Stimulated activated CD4-positive, alpha-beta T cell treated with anti-CD3 and anti-CD28 coated beads, Interleukin-1b, Interleukin-23, amount 100 ng/mL, for 1 hour (primary cell): Measurements from ENCODE around the gene RGS13.
"Not testable (repeated sequence)": the region's sequence is repeated elsewhere in the genome, so short reads cannot be mapped to it uniquely, and the experiment has no call there.

ENCODE experiments used
- DNase-seq, 2 donors: peaks; one replicate each; pipeline ENCODE4 v3.0.0-alpha.2; 2020; ENCODE audit warnings: low read depth in 2 of 2

Gene RGS13

GRCh38 chr1:192678099-192678498, 42.2 kb downstream of the RGS13 start:
- DNase-seq: no peak

- DNase-seq: no peak
Observed at GRCh38 chr1:192682335-192682734, 46.4 kb downstream of the RGS13 start.

DNA sequence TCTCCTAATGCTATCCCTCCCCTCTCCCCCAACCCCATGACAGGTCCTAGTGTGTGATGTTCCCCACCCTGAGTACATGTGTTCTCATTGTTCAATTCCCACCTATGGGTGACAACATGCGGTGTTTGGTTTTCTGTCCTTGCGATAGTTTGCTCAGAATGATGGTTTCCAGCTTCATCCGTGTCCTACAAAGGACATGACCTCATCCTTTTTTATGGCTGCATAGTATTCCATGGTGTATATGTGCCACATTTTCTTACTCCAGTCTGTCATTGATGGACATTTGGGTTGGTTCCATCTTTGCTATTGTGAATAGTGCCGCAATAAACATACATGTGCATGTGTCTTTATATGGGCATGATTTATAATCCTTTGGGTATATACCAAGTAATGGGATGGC, 47.1 kb downstream of the RGS13 start:
- DNase-seq: not testable (repeated sequence)

DNA sequence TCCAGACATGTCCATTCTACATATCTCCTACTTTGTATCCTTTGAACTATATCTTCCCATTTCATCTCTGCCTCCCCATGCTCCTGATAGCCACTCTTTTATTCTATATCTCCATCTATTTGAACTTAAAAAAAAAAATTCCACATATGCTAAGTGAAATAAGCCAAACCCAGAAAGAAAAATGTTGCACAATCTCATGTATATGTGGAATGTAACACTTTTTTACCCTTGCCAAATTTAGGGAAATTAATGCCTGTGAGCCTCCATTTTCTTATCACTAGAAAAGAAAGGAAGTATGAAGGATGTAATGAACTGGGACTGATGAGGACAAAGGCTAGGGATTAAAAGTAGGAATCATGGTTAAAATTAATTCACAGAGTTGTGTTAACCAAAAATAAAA, 53.5 kb downstream of the RGS13 start:
- DNase-seq: no peak

DNA sequence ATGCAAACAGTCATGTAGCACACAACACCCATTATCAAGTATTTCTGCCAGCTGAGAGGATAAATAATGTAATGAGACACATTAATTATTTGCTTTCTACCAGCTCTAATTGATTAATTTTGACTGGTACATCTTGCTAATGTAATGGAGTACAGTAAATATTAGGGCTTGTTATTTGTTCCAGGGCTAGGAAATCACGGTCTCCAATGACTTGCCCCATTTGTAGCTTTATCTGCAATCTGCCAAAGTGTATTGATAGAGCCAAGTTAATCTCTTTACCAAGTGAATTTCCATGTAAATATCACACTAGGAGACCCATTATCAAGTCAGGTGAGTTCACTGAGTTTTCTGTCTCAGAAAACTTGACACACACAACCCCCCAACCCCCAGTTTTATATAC, 55.1 kb downstream of the RGS13 start:
- no peak for DNase-seq

DNA sequence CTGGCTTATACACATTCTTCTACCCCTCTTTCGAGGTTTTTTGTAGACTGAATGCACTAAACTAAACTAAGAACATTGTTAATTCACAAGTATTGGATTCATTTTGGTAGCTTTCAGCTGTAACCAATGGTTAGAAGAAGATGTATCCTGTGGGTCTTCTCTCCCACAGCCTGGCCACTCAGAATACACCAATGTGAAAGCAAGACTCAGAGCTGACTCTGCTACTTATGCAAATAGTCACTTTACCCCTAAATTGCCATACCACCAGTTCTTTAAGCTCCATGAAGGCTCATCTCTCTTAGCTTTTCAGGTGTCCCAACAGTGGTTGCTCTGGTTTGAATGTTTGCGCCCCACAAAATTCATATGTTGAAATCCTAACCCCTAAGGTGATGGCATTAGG, 60.1 kb downstream of the RGS13 start:
- DNase-seq: no peak

DNA sequence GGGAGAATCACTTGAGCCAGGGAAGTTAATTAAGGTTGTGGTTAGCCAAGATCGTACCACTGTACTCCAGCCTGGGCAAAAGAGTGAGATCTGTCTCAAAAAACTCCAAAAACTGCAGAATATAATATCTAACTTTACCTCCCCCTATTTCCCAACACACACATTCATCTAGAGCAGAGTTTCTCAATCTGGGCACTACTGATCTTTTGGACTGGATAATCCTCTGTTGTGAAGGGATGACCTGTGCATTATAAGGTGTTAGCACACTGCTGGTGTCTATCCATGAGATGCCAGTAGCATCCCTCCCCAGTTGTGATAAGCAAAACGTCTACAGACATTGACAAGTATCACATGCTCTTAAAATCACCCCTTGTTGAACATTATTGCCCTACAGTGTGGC, 61.8 kb downstream of the RGS13 start:
- no peak for DNase-seq

- DNase-seq: no peak
Observed at GRCh38 chr1:192698731-192699130, 62.8 kb downstream of the RGS13 start.

DNA sequence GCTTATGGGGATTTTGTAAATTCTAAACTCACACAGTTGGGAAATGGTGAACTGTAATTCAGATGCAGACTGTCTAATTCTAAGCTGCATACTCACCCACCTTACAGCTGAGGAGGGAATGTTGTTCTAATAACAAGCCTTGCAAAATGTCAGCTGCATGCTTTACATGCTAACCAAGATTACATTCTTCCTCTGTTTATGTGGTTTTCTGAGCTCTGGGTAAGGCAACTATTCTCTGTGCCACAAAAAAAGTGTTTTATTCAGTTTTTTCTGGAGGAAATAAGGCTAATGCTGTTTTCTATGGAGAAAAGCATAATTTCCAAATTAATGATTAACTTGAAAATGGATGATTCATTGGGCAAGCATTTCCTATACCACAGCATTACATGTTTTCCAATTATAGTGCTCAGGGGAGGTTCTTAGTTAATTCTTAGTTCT, 64.9 kb downstream of the RGS13 start:
- no peak for DNase-seq

DNA sequence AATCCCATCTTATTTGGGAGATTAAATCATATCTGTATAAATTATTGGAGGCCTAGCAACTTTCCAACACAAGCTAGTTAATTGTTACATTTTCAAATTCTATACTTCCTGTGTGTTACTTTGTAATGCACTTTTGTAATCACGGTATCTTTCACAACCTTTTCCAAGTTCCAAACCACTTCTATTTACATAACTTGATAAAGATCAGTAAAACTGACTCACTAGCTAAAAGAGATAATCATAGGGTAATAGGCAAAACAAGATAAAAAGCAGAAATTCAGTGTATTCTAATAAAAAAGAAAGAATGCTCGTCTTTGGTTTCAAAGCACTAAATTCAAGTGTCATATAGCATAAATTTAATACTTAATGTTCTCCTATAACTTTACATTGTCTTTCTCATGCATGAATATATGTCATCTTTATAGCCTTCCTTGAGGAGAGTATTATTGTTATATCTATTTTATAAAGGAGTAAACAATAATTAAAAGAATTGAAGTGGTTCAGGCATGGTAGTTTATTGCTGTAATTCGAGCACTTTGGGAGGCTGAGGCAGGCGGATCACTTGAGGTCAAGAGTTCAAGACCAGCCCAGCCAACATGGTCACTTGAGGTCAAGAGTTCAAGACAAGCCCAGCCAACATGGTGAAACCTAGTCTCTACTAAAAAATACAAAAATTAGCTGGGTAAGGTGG, 66.4 kb downstream of the RGS13 start:
- no peak for DNase-seq

DNA sequence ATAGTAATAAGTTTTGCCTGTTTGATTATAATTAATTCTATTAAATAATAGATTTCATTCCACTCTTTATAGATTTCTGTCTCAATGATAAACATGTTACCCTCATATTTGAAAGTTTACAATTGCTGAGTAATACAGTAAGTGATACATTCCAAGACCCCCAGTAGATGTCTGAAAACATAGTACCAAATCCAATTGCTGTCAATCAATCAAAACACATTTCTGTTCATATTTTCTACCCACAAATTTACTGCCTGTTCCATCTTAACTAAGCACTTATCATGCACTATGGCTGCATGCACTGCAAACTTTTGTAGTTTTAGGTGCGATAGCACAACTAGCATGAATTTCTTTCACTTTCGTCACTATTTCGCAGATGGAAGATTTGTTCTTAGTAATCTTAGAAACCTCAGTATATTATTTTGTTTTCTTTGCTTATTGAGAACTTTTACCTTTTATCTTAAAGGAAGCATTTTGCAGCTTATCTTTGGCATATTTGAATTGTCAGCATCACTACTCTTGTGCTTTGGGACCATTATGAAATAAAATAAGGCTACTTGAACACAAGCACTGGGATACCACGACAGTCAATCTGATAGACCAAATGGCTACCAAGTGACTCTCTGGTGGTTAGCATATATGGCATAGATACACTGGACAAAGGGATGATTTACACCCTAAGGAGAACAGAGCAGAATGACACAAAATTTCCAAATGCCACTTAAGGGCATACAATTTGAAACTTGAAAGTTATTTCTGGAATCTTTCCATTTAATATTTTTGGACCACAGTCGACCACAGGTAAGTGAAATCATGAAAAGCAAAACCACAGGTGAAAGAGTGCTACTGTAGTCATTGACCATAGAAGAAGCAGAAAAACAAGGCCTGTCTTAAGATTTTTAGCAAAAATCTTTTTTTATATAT, 67.6 kb downstream of the RGS13 start:
- DNase-seq: no peak

GRCh38 chr1:192705510-192705909, 69.6 kb downstream of the RGS13 start:
- no peak for DNase-seq

- DNase-seq: no peak
Observed at GRCh38 chr1:192706936-192707335, 71.0 kb downstream of the RGS13 start.

GRCh38 chr1:192707978-192708547, 72.1 kb downstream of the RGS13 start:
- DNase-seq: no peak

DNA sequence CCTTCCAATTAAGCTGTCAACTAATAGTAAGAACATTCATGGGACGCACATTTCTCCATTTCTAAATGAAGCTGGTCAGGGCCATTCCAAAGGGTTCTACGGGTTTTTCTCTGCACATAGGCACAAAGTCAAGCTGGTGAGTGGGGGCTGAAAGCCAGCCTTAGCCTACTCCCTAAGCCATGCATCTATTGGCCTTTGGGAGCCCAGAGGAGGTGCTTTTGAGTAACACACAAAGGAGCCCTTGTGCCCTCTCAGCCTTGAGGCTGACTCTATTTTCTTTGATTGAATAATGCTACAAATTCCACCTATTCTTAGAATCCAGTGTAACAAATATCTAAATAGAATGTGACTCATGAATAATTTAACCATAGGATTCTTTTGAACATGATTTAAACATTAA, 73.6 kb downstream of the RGS13 start:
- DNase-seq: no peak
